ENCODE data around the gene C11orf87. TPM values are rescaled to one million over a fixed set of nuclear protein-coding genes. Genes with fewer than 3 reads are reported as not detected.

Gene C11orf87
- total and polyA plus RNA-seq, 8 donors, result not detected

GRCh38 chr11:109401545-109401944 lies 20.4 kb upstream of the C11orf87 start:
- no peak for TF ChIP-seq CTCF (IDR thresholded peaks at IDR 0.05)
- Histone ChIP-seq H3K36me3 (no peaks in the 10 kb centered on the region), H3K9me3 (no peaks in the 10 kb centered on the region), H3K27ac (no peak overlapping the region), H3K4me3 (no peak overlapping the region), H3K27me3 (no peaks in the 10 kb centered on the region), H3K4me1 (no peaks in the 10 kb centered on the region)
- FAIRE-seq (no peak), DNase-seq (no peak), ATAC-seq (no peak)
- intact Hi-C loops (cut with DNase I), result no loop called here
- WGBS, 2 donors, result 31 to 44% methylated on average over 3 of the region's 3 CpGs

- Histone ChIP-seq H3K27ac (no peak overlapping the region), H3K27me3 (no peaks in the 10 kb centered on the region), H3K4me3 (no peak overlapping the region), H3K36me3 (no peaks in the 10 kb centered on the region), H3K4me1 (no peaks in the 10 kb centered on the region), H3K9me3 (no peaks in the 10 kb centered on the region)
- no peak for ATAC-seq
- TF ChIP-seq CTCF (IDR thresholded peaks at IDR 0.05), result no peak
- FAIRE-seq, result no peak
- DNase-seq, result no peak
- intact Hi-C loops (cut with DNase I), result no loop called here
Observed at GRCh38 chr11:109405671-109406070, 16.3 kb upstream of the C11orf87 start.

DNA sequence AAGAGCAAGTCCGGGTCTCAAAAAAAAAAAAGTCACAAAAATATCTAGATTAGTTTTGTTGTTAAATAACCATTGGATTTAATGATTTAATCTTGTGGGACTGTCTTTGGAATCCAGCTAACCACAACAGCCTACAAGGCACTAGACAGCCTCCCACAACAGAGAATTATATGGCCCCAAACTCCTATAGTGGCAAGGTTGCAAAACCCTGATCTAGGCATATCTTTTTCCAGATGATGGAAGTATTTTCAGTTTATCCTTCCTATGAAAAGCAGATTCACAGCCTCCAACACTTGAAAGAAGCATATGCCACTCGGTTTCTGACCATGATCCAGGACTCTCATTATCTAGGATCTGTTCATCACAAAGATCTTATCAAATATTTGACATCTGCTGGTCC lies 5.4 kb upstream of the C11orf87 start:
- H3K36me3 ChIP-seq, result no peaks in the 10 kb centered on the region
- no peaks in the 10 kb centered on the region for H3K9me3 ChIP-seq
- no peak overlapping the region for H3K4me3 ChIP-seq
- no peaks in the 10 kb centered on the region for H3K27me3 ChIP-seq
- no peak for DNase-seq
- H3K27ac ChIP-seq, result no peak overlapping the region
- ATAC-seq, result no peak
- no peaks in the 10 kb centered on the region for H3K4me1 ChIP-seq
- intact Hi-C loops (cut with DNase I), result no loop called here
- no peak for FAIRE-seq
- 23 to 46% methylated on average over 2 of the region's 2 CpGs for WGBS, 2 donors
- no peak for TF ChIP-seq CTCF (IDR thresholded peaks at IDR 0.05)

DNA sequence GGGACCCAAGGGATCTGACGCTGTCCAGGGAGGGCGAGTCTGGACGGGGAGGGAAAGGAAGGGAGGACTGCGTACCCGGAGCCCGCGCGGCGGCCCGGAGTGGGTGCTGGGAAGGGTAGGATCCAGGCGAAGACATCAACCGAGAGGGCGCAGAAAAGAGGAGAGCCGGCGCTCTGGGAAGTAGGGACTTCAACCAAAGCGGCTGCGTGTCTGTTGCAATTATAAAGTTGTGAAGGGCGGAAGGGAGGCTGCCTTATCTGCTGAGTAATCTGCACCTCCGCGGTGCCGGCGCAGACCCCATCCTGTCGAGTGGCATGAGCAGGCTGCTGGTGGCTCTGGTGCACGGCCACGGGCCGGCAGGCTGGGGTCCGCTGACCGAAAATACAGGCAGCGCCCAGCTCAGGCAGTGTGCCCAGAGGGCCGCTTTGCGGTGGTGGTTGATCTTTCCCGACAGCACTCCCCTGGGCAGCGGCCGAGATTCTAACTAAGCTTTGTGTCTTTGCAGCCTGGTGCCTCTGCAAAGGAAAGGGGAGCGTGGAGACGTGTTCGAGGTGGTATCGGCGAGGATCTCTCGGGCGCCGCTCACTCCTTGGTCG lies 978 bp downstream of the C11orf87 start:
- no peak for FAIRE-seq
- ATAC-seq, result peak in 3 of 4 donors; percentile 16 to 46 (median 40)
- H3K4me3 ChIP-seq, result peak overlapping the region in 2 of 4 donors; percentile 12 to 23

More for the DNA sequence above, 978 bp downstream of the C11orf87 start:
- H3K27me3 ChIP-seq, result peaks cover 0 to 29% (median 3%) of the 10 kb centered on the region in 4 donors
- WGBS, 2 donors, result 2% methylated on average over 42 to 43 of the region's 43 CpGs
- TF ChIP-seq CTCF (IDR thresholded peaks at IDR 0.05), result no peak
- H3K4me1 ChIP-seq, result peaks cover 0 to 4% (median 0%) of the 10 kb centered on the region in 3 donors
- H3K27ac ChIP-seq, result no peak overlapping the region
- intact Hi-C loops (cut with DNase I), result no loop called here
- H3K36me3 ChIP-seq, result no peaks in the 10 kb centered on the region
- H3K9me3 ChIP-seq, result no peaks in the 10 kb centered on the region
- DNase-seq, result peak in 3 of 6 donors; percentile 11 to 76 (median 55)

Data from pancreas (tissue), 10 donors.